GM21515 (cell line): ENCODE data around the gene SPATA2.
"Not testable (repeated sequence)": the region's sequence is repeated elsewhere in the genome, so short reads cannot be mapped to it uniquely, and the experiment has no call there.

ENCODE experiments used
- ATAC-seq: cut with Tn5 transposase; IDR thresholded peaks from one replicate; pipeline ENCODE4 v1.9.1; 2021; ENCODE audit not compliant: unreplicated experiment

SPATA2 gene

GRCh38 chr20:49861232-49861631 is 54.1 kb downstream of the SPATA2 start:
- ATAC-seq, result not testable (repeated sequence)

GRCh38 chr20:49859807-49860206 is 55.5 kb downstream of the SPATA2 start:
- ATAC-seq, result no peak

- no peak for ATAC-seq
These were observed 56.3 kb downstream of the SPATA2 start for GRCh38 chr20:49859011-49859410.

GRCh38 chr20:49858076-49858585 is 57.2 kb downstream of the SPATA2 start:
- ATAC-seq, result no peak

- ATAC-seq, result no peak
These were observed 58.4 kb downstream of the SPATA2 start for GRCh38 chr20:49856904-49857303.

GRCh38 chr20:49854190-49854875 is 61.0 kb downstream of the SPATA2 start:
- ATAC-seq, result no peak

- no peak for ATAC-seq
These were observed 61.7 kb downstream of the SPATA2 start for GRCh38 chr20:49853640-49854039.
